ENCODE measurements around the gene TAF4.

Gene TAF4

DNA sequence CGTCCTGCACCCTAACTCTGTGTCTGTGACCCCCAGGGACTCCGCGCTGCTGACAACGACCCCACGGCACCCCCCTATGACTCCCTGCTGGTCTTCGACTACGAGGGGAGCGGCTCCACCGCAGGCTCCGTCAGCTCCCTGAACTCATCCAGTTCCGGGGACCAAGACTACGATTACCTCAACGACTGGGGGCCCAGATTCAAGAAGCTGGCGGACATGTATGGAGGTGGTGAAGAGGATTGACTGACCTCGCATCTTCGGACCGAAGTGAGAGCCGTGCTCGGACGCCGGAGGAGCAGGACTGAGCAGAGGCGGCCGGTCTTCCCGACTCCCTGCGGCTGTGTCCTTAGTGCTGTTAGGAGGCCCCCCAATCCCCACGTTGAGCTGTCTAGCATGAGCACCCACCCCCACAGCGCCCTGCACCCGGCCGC, 129.0 kb downstream of the TAF4 start:
- no peaks in the 10 kb centered on the region for H3K9me3 ChIP-seq
- H3K27ac ChIP-seq: no peak overlapping the region
- TF ChIP-seq, protein P1, sequence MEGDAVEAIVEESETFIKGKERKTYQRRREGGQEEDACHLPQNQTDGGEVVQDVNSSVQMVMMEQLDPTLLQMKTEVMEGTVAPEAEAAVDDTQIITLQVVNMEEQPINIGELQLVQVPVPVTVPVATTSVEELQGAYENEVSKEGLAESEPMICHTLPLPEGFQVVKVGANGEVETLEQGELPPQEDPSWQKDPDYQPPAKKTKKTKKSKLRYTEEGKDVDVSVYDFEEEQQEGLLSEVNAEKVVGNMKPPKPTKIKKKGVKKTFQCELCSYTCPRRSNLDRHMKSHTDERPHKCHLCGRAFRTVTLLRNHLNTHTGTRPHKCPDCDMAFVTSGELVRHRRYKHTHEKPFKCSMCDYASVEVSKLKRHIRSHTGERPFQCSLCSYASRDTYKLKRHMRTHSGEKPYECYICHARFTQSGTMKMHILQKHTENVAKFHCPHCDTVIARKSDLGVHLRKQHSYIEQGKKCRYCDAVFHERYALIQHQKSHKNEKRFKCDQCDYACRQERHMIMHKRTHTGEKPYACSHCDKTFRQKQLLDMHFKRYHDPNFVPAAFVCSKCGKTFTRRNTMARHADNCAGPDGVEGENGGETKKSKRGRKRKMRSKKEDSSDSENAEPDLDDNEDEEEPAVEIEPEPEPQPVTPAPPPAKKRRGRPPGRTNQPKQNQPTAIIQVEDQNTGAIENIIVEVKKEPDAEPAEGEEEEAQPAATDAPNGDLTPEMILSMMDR (IDR thresholded peaks at IDR 0.05): no peak

DNA sequence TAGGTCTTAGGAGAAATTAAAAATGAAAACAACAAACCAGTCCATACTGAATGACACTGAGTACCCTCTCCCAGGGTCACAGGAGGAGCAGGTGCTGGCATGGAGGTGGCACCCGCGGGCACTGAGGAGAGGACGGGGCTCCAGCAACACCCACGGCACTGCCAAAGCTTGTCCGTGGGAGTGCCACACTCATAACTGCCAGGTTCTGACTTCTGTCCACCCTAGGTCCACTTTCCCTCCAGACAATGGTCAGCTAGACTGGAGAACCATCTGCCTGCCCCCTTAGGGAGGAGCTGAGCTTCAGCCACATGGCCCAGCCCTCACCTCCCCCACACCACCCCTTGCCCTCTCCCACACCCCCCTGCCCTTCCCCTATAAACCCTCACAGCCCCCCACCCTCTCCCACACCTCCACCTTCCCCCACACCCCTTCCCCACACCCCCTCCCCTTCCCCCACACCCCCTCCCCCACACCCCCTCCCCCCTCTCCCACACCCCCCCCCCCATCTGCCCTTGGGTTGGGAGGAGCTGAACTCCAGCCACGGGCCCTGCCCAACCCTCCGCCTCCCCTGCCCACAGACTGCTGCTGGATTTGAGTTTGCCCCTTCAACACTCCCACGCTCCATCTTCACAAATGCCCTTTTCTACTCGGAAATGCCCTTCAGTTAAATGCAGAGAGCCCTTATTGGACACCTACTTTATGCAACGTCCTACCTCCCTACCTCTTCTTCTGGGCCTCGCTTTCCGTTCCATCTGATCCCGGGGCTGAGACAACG, 129.6 kb downstream of the TAF4 start:
- H3K9me3 ChIP-seq: no peaks in the 10 kb centered on the region
- TF ChIP-seq, protein P1 (IDR thresholded peaks at IDR 0.05): no peak
- H3K36me3 ChIP-seq: no peaks in the 10 kb centered on the region
- H3K4me3 ChIP-seq (ENCODE audit: low read depth in 1 of 2, low read length in 1 of 2): no peak overlapping the region
- no peak overlapping the region for H3K27ac ChIP-seq
- H3K27me3 ChIP-seq: no peaks in the 10 kb centered on the region
- no peaks in the 10 kb centered on the region for H3K4me1 ChIP-seq (ENCODE audit: control insufficient read depth in 1 of 2, insufficient read depth in 1 of 2, low read depth in 1 of 2, low read length in 1 of 2)

More for the DNA sequence above, 129.0 kb downstream of the TAF4 start:
- no peaks in the 10 kb centered on the region for H3K36me3 ChIP-seq
- H3K27me3 ChIP-seq: no peaks in the 10 kb centered on the region
- H3K4me3 ChIP-seq (ENCODE audit: low read depth in 1 of 2, low read length in 1 of 2): no peak overlapping the region
- no peaks in the 10 kb centered on the region for H3K4me1 ChIP-seq (ENCODE audit: control insufficient read depth in 1 of 2, insufficient read depth in 1 of 2, low read depth in 1 of 2, low read length in 1 of 2)

DNA sequence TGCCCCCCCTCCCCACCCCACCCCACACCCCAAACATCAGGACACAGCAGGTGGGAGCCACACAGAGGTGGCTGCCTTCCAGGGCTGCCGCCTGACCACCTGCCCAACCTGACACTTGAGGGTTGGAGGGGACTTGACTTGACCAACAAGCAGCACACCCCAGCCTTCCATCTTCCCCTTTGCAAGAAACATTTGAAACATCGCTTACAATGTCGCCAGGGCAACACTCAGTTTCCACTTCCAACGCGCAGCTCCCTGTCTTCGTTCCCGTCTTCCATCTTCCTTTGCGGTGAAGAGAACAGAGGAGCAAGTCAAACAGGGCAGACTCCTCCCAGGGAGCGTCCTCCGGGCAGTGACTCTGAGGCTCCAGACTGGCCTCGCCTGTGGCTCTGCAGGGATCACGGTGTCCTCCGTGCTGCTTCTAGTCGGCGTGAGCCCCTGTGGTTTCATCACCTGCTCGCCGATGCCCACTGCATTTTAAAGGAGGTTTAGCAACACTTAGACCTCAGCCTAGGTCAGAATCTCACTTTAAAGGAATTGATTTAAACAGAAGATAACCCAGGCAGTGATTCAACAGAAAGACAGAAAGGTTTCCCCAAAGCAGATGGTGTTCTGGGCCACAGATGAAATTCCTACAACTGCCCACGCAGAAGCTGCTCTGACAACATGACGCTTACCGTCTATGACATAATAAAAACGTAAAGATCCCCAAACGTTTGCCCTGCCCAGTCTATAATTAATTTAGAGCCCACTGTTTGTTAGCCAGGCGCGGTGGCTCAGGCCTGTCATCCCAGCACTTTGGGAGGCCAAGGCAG, 130.8 kb downstream of the TAF4 start:
- no peaks in the 10 kb centered on the region for H3K27me3 ChIP-seq
- no peaks in the 10 kb centered on the region for H3K36me3 ChIP-seq
- H3K4me1 ChIP-seq (ENCODE audit: control insufficient read depth in 1 of 2, insufficient read depth in 1 of 2, low read depth in 1 of 2, low read length in 1 of 2): no peaks in the 10 kb centered on the region
- TF ChIP-seq, protein P1 (IDR thresholded peaks at IDR 0.05): no peak
- no peak overlapping the region for H3K4me3 ChIP-seq (ENCODE audit: low read depth in 1 of 2, low read length in 1 of 2)
- H3K9me3 ChIP-seq: no peaks in the 10 kb centered on the region
- H3K27ac ChIP-seq: no peak overlapping the region

DNA sequence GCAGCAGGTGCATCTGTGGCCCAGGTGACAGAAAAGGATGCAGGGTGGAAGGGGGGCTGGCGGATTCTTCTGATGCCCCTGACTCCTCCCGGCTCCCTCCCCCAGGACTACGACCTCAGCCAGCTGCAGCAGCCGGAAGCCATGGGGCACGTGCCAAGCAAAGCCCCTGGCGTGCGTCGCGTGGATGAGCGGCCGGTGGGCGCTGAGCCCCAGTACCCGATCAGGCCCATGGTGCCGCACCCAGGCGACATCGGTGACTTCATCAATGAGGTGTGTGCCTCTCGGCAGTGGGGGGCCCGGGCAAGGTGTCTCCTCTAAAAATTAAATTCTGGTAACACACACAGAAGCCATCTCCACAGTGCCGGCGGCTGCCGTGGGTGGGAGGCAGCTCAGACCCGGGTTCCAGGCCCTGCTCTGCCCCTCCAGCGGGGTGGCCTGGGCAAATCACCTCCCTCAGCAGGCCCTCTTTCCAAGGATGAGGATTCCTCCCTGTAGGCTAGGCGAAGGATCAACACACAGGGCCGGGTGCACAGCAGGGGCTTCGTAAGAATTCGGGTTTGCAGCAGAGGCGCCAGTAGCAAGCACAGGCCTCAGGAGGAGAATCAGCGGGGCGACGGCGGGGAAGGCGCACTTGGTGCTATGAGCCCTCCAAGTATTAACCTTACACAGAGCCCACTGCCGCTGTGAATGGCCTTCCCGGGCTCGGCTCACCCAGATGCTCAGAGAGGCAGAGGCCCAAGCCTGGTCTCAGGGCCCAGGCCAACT, 131.5 kb downstream of the TAF4 start:
- H3K9me3 ChIP-seq: no peaks in the 10 kb centered on the region
- no peaks in the 10 kb centered on the region for H3K36me3 ChIP-seq
- H3K4me3 ChIP-seq (ENCODE audit: low read depth in 1 of 2, low read length in 1 of 2): no peak overlapping the region
- no peaks in the 10 kb centered on the region for H3K4me1 ChIP-seq (ENCODE audit: control insufficient read depth in 1 of 2, insufficient read depth in 1 of 2, low read depth in 1 of 2, low read length in 1 of 2)
- H3K27me3 ChIP-seq: no peaks in the 10 kb centered on the region
- TF ChIP-seq, protein P1 (IDR thresholded peaks at IDR 0.05): no peak
- no peak overlapping the region for H3K27ac ChIP-seq

DNA sequence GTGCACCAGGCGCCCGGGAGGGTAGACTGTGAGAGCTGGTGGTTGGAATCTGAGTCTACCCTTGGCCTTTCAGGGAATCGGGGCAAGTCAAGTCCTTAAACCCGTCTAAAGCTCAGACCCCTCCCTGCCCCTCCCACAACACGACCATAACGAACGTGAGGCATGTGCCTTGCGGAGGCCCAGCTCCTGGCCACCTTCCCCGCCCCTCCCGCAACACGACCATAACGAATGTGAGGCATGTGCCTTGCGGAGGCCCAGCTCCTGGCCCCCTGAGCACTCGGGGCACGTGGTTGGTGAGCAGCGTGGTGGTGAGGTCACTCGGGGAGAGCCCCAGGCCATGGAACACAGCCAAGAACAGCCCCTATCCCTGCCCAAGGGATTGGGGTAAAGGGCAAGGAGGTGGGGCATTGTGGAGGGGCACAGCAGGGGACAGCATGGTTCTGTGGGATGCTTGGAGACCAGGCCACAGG, 132.2 kb downstream of the TAF4 start:
- no peaks in the 10 kb centered on the region for H3K9me3 ChIP-seq
- H3K4me3 ChIP-seq (ENCODE audit: low read depth in 1 of 2, low read length in 1 of 2): no peak overlapping the region
- H3K4me1 ChIP-seq (ENCODE audit: control insufficient read depth in 1 of 2, insufficient read depth in 1 of 2, low read depth in 1 of 2, low read length in 1 of 2): no peaks in the 10 kb centered on the region
- TF ChIP-seq, protein P1 (IDR thresholded peaks at IDR 0.05): no peak
- H3K36me3 ChIP-seq: no peaks in the 10 kb centered on the region
- no peaks in the 10 kb centered on the region for H3K27me3 ChIP-seq
- no peak overlapping the region for H3K27ac ChIP-seq

All from neutrophil (primary cell).